Fibroblast of villous mesenchyme (primary cell): ENCODE measurements around the gene TMEFF1. TPM values are rescaled to one million over a fixed set of nuclear protein-coding genes. Genes with fewer than 3 reads are reported as not detected.

Source experiments
- DNase-seq: peaks from one replicate; pipeline ENCODE4 v3.0.0-alpha.2; 2010; ENCODE audit warnings: low read depth
- H3K4me3 ChIP-seq: 2 replicates; pipeline ENCODE4 v1.5.1; 2011; ENCODE audit warnings: low read depth, mild to moderate bottlenecking, low read length
- total RNA-seq: library from RNA; depleted of rRNA; stranded (reverse); fragments of >200 nt; gene quantifications from 2 replicates; pipeline ENCODE4 v1.2.3, GENCODE V29; 2012
- TF ChIP-seq, protein P1 (sequence below): IDR thresholded peaks from 2 replicates; pipeline ENCODE4 v1.5.1; 2012; ENCODE audit warnings: low read depth, mild to moderate bottlenecking, low read length; ENCODE audit not compliant: insufficient read depth

Gene TMEFF1
- total RNA-seq, 1 donor: 0.43 TPM

DNA sequence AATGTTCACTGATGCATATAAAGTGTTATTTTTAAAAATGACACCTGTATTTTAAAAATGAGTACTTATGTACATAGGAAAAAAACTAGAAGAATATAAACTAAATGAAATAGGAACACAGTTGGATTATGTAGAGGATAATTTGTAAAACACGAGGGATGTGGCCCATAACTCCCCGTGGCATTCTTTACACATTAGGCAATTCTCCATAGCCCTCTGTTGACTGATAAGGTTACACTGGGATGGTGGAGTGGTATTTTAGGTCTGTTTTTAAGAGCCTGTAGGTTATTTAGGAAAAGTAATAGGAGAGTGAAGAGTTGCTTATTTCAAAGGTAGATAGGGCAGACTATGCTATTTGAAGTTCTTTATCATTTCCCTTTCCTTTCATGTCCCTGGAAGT lies 106.7 kb downstream of the TMEFF1 start:
- TF ChIP-seq, protein P1, sequence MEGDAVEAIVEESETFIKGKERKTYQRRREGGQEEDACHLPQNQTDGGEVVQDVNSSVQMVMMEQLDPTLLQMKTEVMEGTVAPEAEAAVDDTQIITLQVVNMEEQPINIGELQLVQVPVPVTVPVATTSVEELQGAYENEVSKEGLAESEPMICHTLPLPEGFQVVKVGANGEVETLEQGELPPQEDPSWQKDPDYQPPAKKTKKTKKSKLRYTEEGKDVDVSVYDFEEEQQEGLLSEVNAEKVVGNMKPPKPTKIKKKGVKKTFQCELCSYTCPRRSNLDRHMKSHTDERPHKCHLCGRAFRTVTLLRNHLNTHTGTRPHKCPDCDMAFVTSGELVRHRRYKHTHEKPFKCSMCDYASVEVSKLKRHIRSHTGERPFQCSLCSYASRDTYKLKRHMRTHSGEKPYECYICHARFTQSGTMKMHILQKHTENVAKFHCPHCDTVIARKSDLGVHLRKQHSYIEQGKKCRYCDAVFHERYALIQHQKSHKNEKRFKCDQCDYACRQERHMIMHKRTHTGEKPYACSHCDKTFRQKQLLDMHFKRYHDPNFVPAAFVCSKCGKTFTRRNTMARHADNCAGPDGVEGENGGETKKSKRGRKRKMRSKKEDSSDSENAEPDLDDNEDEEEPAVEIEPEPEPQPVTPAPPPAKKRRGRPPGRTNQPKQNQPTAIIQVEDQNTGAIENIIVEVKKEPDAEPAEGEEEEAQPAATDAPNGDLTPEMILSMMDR: no peak
- peak; percentile 28 for DNase-seq
- no peak overlapping the region for H3K4me3 ChIP-seq

DNA sequence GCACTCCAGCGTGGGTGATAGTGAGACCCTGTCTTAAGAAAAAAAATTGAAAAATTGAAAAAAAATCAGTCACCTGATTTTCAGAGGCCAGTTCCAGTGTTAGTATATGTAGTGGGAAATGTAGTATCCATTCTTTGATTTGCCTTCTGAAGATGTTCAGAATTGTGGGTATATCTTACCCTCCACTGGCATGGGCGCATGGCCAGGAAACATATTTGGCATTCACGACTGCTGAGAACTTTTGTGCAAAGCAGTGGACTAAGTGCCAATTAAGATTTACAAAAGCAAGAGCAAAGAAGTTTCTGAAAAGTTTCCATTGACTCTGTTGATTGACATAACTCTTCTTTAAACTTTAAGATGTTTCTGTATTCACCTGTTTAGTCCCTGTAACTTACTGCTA lies 107.3 kb downstream of the TMEFF1 start:
- no peak overlapping the region for H3K4me3 ChIP-seq
- TF ChIP-seq, protein P1: no peak
- no peak for DNase-seq

DNA sequence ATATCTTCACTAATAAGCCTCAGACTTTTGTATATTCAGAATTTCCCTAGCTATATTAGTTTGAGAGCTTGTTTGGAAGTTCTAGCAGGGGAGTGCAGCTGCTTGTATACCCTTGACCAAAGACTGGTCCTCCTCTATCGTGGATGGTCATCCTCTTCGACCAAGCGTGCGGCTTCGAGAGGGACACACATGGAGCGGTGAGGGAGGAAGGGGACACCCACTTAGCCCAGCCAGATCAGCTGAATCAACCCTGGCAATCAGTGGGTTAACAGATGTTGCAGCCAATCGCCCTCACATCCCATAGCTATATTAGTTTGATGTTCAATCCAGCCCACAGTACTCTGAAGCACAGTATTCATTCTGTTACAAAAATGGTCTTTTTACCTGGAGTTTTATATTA lies 108.1 kb downstream of the TMEFF1 start:
- DNase-seq: no peak
- H3K4me3 ChIP-seq: no peak overlapping the region
- TF ChIP-seq, protein P1: no peak

DNA sequence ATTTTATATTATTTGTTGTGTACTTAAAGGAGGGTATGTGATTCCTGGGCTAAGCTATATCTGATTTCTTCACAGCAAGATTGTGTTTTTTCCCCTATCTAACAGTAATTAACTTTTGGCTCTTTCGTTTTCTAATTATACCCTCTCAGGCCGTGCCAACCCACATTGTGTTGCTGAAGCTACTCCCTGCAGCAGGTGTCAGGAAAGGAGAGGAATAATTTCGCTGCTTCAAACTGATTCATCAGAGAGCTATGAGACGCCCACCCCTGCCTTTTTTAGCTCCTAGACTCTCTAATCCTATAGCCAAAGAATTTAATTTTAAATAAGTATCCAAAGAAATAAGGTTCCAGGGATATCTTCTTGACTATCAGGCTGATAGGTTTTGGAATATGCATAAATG lies 108.7 kb downstream of the TMEFF1 start:
- H3K4me3 ChIP-seq: no peak overlapping the region
- no peak for DNase-seq
- TF ChIP-seq, protein P1: no peak

DNA sequence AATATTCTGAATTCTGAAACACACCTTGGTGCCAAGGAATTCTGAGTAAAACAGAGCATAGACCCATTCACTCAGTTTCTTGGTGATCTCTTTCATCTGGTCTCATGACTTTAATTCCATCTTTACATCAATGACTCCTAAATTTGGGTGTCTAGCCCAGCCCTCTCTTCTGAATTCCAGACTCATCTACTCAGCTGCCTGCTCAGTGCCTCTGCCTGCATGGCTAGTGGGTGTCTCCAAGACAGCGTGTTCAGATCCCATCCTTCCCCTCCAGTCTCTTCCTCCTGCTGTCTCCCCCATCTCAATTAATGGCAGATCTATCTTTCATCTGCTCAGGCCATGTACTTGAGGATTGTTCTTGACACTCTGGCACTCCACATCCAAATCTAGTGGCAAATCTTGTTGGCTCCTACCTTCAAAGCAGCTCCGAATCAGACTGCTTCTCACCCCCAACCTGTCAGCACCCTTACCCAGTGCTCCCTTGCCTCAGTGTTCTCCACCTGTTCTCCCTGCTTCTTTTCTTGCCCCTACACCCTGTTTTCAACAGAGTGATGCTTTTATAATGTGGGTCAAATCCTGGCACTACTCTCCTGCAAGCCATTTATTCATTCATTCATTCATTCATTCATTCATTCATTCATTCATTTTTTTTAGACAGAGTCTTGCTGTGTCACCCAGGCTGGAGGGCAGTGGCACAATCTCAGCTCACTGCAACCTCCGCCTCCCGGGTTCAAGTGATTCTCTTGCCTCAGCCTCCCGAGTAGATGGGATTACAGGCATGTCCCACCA lies 110.3 kb downstream of the TMEFF1 start:
- no peak overlapping the region for H3K4me3 ChIP-seq
- TF ChIP-seq, protein P1: no peak
- no peak for DNase-seq

DNA sequence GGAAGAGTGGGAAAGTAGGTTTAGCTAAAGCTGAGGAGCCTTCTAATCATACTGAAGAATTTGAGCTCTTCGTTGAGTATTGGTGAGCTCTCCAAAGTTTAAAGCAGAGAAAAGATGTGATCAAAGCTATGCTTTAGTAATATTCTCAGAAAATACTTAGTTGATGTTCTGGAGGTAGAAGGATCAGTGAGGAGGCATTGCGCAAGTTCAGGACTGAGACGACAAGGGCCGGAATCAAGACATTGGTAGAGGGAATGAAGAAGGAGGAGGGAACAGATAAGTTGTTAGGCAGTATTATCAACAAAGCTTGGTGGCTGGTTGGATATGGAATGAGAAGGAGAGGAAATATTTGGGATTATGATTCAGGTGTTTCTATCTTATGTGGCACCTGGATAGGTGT lies 112.0 kb downstream of the TMEFF1 start:
- H3K4me3 ChIP-seq: no peak overlapping the region
- TF ChIP-seq, protein P1: no peak
- no peak for DNase-seq

DNA sequence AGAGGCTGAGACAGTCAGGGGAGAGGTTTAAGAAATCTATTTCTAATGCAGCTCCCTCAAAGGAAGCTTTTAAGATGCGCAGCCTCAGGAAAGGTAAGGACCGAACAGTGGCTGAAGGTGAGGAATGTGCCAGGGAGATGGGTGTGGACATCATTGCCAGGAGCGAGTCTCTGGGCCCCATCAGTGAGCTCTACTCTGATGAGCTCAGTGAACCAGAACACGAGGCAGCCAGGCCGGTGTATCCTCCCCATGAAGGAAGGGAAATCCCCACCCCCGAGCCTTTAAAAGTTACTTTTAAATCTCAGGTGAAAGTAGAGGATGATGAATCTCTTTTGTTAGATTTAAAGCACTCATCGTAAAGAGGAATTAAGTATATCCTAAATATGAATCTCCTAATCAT lies 113.1 kb downstream of the TMEFF1 start:
- TF ChIP-seq, protein P1: no peak
- no peak overlapping the region for H3K4me3 ChIP-seq
- no peak for DNase-seq
